Prostate gland (tissue), 2 donors: ENCODE measurements around the gene SEPHS1. TPM values are rescaled to one million over a fixed set of nuclear protein-coding genes. Genes with fewer than 3 reads are reported as not detected.
A peak's percentile ranks its signal among the peaks of the same experiment; 100 is the strongest.
"Not testable (repeated sequence)": the region's sequence is repeated elsewhere in the genome, so short reads cannot be mapped to it uniquely, and the experiment has no call there.

Experiments used
- DNase-seq: peaks from one replicate; pipeline ENCODE4 v3.0.0-alpha.2; 2019; ENCODE audit warnings: low spot score
- H3K27ac ChIP-seq, 2 donors: fragments of 200-600 bp; sonication (generic); 2 replicates each; pipeline ENCODE4 v1.5.1; 2017 to 2019
- H3K27me3 ChIP-seq: fragments of 200-600 bp; sonication (generic); replicated peaks from 2 replicates; pipeline ENCODE4 v1.5.1; 2019; ENCODE audit not compliant: insufficient read depth
- H3K36me3 ChIP-seq, 2 donors: fragments of 200-600 bp; sonication (generic); 1 replicate in 1 of 2; 2 replicates in 1 of 2; pipeline versions ENCODE4 v1.5.1 to v1.8.1; 2017 to 2019
- H3K4me1 ChIP-seq: fragments of 200-600 bp; sonication (generic); replicated peaks from 2 replicates; pipeline ENCODE4 v1.5.1; 2019
- H3K4me3 ChIP-seq, 2 donors: fragments of 200-600 bp; sonication (generic); 2 replicates each; pipeline ENCODE4 v1.5.1; 2017 to 2019
- H3K9me3 ChIP-seq: fragments of 200-600 bp; sonication (generic); 2 replicates; pipeline ENCODE4 v1.5.1; 2017
- POLR2A ChIP-seq: fragments of 450-650 bp; IDR thresholded peaks from one replicate; pipeline ENCODE4 v1.6.1; 2016; ENCODE audit warnings: antibody characterized with exemption, mild to moderate bottlenecking
- POLR2AphosphoS5 ChIP-seq: sonication (generic); formaldehyde crosslinking; IDR thresholded peaks from one replicate; pipeline ENCODE4 v1.6.1; 2017; ENCODE audit warnings: antibody characterized with exemption
- WGBS: methylation state at CpG from one replicate; pipeline ENCODE4 v1.1.5; 2018; 5-methylcytosine and 5-hydroxymethylcytosine counted together
- intact Hi-C: fragments of 100-400 bp; cut with DNase I; formaldehyde crosslinking; loops from one replicate; pipeline ENCODE4 v1.14.2; 2022
- total RNA-seq, 2 donors: library from RNA; depleted of rRNA; stranded (reverse); fragments of >200 nt; gene quantifications; one replicate each; pipeline ENCODE4 v1.1.0, GENCODE V29; 2016
- TF ChIP-seq, protein P1 (sequence below), 4 experiments: fragments of 200-600 bp in 2 of 4; fragments of 450-650 bp in 2 of 4; sonication (generic) in 2 of 4; IDR thresholded peaks; 1 replicate in 3 of 4; 2 replicates in 1 of 4; pipeline ENCODE4 v1.5.1; 2016 to 2019; ENCODE audit warnings: antibody characterized with exemption in 4 of 4, mild to moderate bottlenecking in 2 of 4, moderate library complexity in 2 of 4

SEPHS1 gene
- total RNA-seq, 2 donors from 2014 or later: 41.1 to 60.9 TPM

DNA sequence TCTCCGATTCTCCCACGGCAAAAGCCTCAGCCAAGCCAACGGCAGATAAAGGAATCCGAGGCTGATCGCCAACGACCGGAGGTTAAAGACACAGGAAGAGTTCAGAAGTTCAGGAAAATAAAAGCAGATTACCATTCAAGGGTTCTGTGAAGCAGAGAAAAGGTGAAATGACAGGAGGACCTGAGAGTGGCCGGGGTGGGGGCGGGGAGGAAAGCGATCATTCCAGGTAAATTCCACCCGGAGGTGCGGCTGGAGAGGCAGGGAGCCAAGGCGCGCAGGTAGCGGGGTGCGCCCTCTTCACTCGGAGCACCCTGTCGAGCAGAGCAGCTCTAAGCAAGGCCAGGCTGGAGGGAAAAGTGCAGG, 35.3 kb upstream of the SEPHS1 start:
- Histone ChIP-seq H3K4me1 (no peaks in the 10 kb centered on the region), H3K9me3 (no peaks in the 10 kb centered on the region), H3K27ac (peak overlapping the region in 1 of 2 donors; percentile 32), H3K4me3 (peak overlapping the region; percentile 6 to 25), H3K27me3 (no peaks in the 10 kb centered on the region), H3K36me3 (no peaks in the 10 kb centered on the region)
- intact Hi-C loops: no loop called here
- WGBS: 6% methylated on average over 18 of the region's 18 CpGs
- TF ChIP-seq POLR2AphosphoS5 (no peak), POLR2A (no peak)
- TF ChIP-seq, protein P1, sequence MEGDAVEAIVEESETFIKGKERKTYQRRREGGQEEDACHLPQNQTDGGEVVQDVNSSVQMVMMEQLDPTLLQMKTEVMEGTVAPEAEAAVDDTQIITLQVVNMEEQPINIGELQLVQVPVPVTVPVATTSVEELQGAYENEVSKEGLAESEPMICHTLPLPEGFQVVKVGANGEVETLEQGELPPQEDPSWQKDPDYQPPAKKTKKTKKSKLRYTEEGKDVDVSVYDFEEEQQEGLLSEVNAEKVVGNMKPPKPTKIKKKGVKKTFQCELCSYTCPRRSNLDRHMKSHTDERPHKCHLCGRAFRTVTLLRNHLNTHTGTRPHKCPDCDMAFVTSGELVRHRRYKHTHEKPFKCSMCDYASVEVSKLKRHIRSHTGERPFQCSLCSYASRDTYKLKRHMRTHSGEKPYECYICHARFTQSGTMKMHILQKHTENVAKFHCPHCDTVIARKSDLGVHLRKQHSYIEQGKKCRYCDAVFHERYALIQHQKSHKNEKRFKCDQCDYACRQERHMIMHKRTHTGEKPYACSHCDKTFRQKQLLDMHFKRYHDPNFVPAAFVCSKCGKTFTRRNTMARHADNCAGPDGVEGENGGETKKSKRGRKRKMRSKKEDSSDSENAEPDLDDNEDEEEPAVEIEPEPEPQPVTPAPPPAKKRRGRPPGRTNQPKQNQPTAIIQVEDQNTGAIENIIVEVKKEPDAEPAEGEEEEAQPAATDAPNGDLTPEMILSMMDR (IDR thresholded peaks at IDR 0.05): no peak
- peak; percentile 36 for DNase-seq

DNA sequence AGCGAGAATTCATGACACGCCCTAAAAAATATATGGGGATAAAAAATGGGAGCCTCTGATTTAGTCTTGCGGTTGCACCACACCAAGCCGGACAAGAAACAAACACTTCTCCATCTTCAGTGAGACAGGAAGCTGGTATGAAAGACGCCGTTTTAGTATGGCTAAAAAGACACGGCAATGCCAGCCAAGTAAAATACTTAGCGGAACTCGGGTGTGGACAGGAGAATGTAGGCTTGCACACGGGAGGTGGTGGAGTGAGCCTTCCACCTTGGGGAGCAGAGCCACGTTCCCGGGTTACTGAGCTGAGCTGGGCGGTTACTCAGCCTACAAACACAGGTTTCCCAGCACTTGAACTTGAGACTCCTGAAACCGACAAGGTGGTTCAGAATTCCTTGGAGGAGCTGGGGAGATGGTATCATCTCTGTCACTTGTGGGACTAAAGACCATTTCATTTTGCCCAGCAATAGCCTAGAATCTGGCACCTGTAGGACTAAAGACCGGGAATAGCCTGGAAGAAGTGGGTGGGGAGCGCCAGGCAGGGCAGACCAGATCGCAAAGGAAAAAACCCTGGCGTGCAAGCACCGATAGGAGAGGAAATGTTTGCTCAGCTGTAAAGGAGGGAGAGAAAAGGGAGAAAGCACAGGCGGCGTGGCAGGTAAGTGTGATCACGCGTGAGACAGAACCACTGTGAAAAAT, 34.8 kb upstream of the SEPHS1 start:
- Histone ChIP-seq H3K27ac (peak overlapping the region in 1 of 2 donors; percentile 32), H3K27me3 (no peaks in the 10 kb centered on the region), H3K4me3 (peak overlapping the region; percentile 6 to 25), H3K4me1 (no peaks in the 10 kb centered on the region), H3K36me3 (no peaks in the 10 kb centered on the region), H3K9me3 (no peaks in the 10 kb centered on the region)
- no peak for DNase-seq
- intact Hi-C loops: no loop called here
- 15% methylated on average over 23 of the region's 23 CpGs for WGBS
- TF ChIP-seq POLR2AphosphoS5: no peak
- TF ChIP-seq, protein P1 (IDR thresholded peaks at IDR 0.05): peak in 1 of 4 experiments; percentile 8
- TF ChIP-seq POLR2A: no peak

DNA sequence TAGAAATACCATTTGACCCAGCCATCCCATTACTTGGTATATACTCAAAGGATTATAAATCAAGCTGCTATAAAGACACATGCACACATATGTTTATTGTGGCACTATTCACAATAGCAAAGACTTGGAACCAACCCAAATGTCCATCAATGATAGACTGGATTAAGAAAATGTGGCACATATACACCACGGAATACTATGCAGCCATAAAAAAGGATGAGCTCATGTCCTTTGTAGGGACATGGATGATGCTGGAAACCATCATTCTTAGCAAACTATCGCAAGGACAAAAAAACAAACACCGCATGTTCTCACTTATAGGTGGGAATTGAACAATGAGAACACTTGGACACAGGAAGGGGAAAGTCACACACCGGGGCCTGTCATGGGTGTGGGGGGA, 31.0 kb upstream of the SEPHS1 start:
- H3K27me3 ChIP-seq, H3K9me3 ChIP-seq, DNase-seq, H3K36me3 ChIP-seq, H3K4me1 ChIP-seq, H3K4me3 ChIP-seq, H3K27ac ChIP-seq: not testable (repeated sequence)
- intact Hi-C loops: loop anchor here (10.0 kb wide), 1 partner anchor 206 kb away; the partner anchor contains the start of gene PRPF18
- 94% methylated on average over 4 of the region's 4 CpGs for WGBS

DNA sequence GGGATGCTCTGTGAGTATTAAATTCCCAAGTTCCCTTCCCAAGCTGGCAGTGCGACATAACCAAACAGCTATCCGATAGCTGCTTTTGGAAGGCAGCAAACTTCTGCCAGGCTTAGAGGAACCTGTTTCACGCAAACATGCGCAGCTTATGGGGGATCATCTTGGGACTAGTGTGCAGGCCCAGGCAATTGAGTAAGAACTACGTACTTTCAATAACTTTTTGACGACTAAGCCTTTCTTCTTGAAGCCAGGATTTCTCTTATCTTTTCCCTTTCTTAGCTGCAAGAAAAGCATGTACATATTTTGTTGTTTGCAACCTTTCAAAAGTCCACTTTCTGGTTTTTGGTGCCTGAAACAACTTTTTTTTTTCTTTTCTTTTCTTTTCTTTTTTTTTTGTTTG, 28.7 kb upstream of the SEPHS1 start:
- H3K27me3 ChIP-seq: no peaks in the 10 kb centered on the region
- no peak for DNase-seq
- H3K27ac ChIP-seq: no peak overlapping the region
- 27% methylated on average over 6 of the region's 6 CpGs for WGBS
- no peak overlapping the region for H3K4me3 ChIP-seq
- H3K36me3 ChIP-seq: no peaks in the 10 kb centered on the region
- TF ChIP-seq POLR2AphosphoS5 (no peak), POLR2A (no peak)
- TF ChIP-seq, protein P1 (IDR thresholded peaks at IDR 0.05): no peak
- no peaks in the 10 kb centered on the region for H3K4me1 ChIP-seq
- intact Hi-C loops: loop anchor here (10.0 kb wide), 1 partner anchor 208 kb away; the partner anchor contains the start of gene PRPF18
- H3K9me3 ChIP-seq: no peaks in the 10 kb centered on the region

DNA sequence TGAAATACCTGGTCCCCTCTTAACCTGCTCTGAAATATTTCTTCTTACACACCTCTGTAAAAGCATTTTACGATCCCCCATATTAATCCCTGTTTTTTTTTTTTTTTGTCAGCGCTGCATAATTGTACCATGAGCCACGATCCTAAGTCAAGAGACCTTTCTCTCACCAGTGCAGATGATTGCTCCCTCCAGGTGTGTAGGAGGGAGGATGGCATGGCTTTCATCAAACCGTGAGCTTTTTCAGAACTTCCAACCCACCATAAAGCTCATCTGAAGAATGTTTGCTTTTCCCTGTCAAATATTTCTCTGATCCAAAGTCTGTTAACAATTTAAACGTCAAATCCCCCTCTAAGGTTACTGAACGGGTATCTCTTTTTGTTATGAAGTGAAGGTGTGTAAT, 28.2 kb upstream of the SEPHS1 start:
- Histone ChIP-seq H3K27me3 (no peaks in the 10 kb centered on the region), H3K27ac (no peak overlapping the region), H3K4me3 (no peak overlapping the region), H3K4me1 (no peaks in the 10 kb centered on the region), H3K36me3 (no peaks in the 10 kb centered on the region), H3K9me3 (no peaks in the 10 kb centered on the region)
- WGBS: 18% methylated on average over 6 of the region's 6 CpGs
- TF ChIP-seq, protein P1 (IDR thresholded peaks at IDR 0.05): no peak
- TF ChIP-seq POLR2AphosphoS5 (no peak), POLR2A (no peak)
- DNase-seq: no peak
- intact Hi-C loops: loop anchor here (10.0 kb wide), 1 partner anchor 209 kb away; the partner anchor contains the start of gene PRPF18
